GM18868 (cell line): Measurements from ENCODE around the gene FAM156A.
"Not testable (repeated sequence)": the region's sequence is repeated elsewhere in the genome, so short reads cannot be mapped to it uniquely, and the experiment has no call there.

ENCODE experiments used
- ATAC-seq: cut with Tn5 transposase; IDR thresholded peaks from one replicate; pipeline ENCODE4 v1.9.1; 2021; ENCODE audit warnings: mild to moderate bottlenecking, moderate library complexity; ENCODE audit not compliant: unreplicated experiment

FAM156A gene

DNA sequence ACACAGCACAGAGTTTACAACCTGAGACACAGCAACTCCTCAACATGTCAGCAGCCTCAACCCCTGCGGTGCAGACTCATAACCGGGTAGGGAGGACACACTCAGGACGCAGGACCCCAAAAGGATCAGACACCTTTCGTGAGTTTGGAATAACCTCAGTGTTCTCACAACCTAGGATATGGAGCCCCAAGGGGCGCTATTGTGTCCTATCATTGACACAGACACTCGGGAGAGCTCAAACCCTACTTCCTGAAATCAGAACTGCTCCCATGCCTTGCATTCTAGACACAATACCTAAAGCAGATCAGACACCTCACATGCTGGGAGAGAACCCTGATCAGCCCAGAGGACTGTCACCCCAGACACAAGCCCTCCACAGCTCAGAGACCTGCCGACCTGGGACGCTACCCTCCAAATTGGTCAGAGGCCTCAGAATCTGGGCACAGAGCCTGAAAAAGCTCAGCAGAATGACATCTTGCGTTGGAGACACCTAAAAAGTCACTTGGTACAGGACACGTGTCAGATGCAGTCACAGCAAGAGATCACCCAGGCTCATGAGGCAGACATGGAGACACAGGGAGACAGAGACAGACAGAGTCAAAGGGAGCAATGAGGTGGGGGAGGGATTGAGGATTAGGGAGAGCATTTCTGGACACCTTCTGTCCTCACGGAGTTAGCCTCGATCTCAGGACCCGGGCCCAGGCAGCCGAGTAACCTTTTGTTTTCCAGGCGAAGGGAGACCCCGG, 8.8 kb upstream of the FAM156A start:
- not testable (repeated sequence) for ATAC-seq

DNA sequence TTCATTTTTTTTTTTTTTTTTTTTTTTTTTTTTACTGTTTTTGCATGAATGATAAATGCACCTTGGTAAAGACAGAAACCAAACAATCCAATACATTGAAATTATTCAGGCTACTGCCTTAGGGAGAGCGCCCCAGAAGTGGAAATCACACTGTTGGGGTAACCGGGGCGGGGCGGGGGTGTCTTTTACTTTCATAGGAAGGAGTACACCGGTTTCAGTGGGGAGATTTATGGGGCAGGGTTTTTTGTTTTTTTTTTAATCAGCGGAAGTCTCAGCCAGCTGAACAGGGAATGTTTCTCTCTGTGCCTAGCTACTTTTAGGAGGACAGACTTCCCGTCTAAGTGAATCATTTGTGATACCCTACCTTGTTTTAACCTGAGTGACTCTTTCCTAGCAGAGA, 643 bp upstream of the FAM156A start:
- ATAC-seq = peak; percentile 28

DNA sequence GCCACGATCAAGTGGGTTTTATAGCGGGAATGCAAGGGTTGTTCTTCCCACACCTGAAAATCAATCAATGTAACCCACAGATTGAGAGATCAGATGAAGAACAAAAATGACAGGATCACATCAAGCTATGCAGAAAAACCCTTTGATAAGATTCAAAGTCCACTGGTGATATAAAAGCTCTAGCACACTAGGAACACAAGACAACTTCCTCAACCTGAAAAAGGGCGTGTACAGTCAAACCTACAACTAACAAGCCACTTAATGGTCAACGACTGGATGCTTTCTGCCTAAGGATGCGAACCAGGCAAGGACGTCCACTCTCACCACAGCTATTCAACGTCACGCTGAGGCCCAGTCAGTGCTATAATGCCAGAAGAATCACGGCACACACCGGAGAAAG, 8.4 kb downstream of the FAM156A start:
- not testable (repeated sequence) for ATAC-seq

DNA sequence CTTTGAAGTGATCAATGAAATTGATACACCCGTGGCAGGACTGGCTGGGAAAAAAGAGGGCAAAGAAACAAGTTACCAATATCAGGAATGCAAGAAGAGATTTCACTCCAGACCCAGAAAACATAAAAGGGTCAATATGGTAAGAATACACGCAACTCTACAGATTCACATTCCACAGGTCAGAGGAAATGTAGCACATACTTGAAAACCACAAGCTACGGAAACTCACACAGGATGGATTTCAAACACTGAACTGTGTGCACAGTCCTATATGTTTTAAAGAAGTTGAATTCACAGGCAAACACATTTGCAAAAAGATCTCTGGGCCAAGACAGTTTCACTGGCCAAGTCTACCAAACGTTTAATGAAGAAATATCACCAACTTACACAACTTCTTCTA, 9.0 kb downstream of the FAM156A start:
- ATAC-seq = not testable (repeated sequence)

DNA sequence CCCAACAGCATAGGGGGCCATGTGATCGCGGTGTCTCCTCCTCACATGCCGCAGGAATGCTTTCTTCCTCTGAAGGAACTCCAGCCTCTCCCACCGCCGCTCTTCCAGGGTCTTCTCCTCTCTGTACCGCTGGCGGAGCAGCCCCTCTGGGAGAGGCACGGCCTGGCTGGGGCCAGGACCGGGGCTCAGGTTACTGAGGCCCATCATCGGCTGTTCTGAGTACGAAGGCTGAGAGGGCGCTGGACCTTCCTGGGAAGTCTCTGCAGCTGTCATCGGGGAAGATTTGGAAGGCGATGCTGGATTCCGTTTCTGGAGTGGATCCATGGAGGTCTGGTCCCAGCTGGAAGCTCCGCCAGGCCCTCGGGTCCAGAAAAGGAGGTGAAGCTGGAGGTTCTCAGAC, 10.1 kb downstream of the FAM156A start:
- ATAC-seq = not testable (repeated sequence)

DNA sequence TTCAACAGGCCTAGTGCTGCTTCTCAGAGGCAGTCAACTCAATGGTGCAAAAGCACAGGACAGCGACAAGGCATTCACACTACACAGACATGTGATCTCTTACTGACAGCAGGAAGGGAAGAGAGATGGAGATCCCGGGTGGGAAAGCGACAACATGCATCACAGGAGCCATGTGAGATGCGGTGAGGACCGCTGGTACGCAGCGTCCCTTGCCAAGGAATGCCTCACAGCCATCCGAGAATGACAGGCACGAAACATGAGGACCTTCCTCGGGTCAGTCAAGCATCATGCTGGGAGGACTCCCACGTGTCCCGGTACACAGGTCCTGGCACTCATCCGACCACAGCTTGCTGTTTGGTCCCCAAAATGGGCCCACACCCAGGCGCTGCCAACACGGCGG, 10.8 kb downstream of the FAM156A start:
- not testable (repeated sequence) for ATAC-seq

DNA sequence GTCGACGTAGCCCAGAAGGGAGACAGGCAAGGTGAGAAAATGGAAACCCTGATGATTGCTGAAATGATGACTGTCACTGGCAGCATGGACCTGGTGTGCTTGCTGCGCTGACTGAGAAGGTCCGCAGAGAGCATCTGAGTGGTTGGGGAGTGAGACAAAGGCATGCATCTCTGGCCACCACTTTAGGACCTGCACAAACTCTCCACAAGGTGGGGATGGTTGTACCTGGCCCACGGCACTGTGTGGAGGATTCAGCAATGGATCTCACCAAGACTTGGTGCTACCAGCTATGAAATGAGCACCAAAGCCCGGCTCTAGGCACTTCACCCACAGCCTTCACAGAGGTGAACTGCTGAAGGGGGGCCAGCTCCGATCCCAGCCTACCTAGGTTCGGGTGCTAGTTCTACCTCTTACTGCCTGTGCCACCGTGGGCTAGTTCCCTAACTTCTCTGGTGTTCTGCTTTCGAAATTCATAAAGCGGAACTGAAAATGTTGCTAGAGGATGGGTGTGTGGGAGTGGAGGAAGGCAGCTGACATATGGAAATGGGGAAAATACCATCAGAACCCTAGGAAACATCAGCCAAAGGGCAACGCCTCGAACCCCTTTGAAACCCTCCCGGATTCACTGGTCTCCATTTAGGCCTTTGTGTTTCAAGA, 12.4 kb downstream of the FAM156A start:
- peak; percentile 66 for ATAC-seq

DNA sequence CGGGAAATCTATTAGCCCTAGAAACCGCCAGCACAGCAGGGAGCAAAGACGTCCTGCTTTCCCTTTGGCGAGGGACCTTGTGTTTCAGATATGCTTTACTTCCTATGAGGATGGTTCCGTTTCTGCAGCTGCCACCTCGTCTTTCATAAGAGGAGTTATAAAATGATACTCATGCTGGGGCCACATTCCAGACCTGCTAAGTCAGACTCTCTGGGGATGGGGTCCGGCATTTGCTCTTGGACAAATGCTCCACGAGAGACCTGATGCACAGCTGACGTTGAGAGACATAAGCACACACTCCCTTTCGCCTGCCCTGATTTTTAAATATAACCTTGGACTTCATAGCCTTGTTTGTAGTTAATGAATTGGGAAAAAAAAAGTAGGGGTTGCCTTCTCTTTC, 16.6 kb downstream of the FAM156A start:
- ATAC-seq = not testable (repeated sequence)

DNA sequence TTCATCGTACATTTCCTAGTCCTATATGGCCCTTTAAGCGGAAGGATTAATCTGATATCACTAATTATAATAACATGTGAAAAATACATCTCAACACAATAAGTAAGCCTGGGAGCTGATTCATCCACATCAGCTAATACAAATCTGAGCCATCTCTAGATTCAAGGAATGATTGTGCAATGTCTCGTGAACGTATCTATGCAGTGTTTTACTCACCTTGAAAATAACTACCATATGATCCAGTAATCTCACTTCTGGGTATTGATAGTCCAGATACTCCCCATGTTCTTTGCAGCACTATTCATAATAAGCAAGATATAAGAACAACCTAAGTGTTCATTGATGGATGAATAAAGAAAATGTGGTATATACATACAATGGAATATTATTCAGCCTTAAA, 17.6 kb downstream of the FAM156A start:
- ATAC-seq = not testable (repeated sequence)

DNA sequence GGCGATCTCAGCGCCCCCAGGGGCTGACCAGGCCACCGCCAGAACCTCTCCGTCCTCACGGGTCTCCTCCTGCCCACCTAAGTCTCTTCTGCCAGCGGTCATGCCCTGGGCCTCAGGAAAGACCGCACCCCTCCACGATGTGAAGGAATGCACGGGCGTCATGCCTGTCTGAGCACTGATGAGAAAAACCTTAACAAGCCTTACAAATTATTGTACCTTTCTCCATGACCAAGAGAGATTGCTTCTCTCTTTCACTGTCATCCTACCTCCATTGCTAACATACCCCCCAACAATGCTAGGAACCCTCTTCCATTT, 22.9 kb downstream of the FAM156A start:
- ATAC-seq = not testable (repeated sequence)

DNA sequence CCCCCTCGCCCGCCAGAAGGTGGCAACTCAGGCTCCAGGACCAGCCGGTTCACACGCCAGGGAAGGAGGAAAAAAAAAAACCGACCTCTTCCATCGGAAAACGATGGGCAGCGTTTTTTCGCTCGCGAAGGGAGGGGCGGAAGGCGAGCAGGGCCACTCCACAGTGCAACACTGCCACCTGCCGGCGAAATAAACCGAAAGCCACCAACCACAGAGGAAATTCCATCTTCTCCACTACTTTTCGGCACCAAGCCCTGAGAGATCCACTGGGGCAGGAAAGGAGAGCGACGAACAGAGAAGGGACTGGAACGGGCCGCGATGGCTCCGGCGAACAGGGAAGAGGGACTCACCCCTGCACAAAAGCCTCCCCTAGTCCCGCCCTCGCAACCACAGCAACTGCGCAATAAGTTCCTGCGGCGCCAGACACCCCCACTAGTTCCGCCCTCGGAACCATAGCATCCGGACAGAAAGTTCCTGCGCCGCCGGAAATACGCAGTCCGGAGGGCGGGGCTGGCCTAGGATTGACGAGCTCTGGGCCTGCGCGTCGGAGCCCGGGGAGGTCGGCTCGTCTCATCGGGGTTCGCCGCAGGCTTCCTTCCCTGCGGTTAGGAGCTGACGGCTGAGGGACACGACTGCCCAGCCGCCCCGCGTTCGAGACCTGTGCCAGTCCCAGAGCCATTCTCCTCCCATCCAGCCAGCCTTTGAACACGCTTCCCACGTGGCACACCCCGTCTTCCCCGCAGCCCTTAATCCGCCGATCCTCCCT, 23.4 kb downstream of the FAM156A start:
- ATAC-seq = peak; percentile 92

DNA sequence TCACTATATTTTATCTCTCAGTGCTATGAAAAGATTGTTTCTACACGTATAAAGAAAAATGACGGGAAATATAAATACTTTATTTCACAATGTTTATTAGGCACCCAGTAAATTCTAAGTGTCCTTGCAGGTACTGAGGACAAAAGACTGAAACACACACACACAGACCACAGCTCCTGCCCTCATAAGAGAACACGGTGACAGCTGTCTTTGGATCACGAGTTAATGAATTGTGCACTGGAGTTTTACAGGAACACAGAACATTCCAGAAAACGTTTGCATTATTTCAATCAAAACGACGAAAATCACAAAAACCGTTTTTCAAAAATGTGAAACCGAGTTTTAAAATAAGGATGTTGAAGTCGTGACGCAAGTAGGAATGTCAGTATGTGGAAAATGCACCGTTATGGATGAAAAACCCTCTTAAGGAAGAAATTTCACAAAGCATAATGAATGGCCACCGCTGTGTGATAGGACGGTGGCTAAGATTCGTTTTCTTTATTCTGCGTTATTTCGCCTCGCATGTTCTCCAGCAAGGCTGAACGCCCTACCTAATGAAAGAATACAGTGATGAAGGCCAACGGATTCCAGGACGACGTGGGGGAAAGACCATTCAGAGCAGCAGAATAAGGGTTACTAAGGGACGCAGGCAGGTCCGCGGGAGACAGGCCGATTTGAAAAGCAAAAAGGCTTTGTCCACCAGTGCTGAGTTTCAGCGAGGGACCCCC, 24.2 kb downstream of the FAM156A start:
- ATAC-seq = peak; percentile 17

DNA sequence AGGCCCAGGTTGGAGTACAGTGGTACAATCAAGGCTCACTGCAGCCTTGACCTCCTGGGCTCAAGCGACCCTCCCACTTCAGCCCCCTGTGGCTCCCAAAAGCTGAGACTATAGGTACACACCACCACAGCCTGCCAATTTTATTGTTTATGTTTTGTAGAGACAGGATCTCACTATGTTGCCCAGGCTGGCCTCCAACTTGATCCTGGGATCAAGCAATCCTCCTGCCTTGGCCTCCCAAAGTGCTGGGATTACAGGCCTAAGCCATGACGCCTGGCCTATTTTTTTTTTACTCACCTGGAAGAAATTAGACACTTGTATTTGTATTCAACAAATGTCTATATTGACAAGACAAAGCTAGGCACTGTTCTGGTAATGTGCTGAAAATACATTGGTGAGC, 25.1 kb downstream of the FAM156A start:
- no peak for ATAC-seq

DNA sequence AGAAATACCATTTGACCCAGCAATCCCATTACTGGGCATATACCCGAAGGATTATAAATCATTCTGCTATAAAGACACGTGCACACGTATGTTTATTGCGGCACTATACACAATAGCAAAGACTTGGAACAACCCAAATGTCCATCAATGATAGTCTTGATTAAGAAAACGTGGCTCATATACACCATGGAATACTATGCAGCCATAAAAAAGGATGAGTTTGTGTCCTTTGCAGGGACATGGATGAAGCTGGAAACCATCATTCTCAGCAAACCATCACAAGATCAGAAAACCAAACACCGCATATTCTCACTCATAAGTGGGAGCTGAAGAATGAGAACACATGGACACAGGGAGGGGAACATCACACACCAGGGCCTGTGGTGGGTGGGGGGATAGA, 28.1 kb downstream of the FAM156A start:
- ATAC-seq = not testable (repeated sequence)

DNA sequence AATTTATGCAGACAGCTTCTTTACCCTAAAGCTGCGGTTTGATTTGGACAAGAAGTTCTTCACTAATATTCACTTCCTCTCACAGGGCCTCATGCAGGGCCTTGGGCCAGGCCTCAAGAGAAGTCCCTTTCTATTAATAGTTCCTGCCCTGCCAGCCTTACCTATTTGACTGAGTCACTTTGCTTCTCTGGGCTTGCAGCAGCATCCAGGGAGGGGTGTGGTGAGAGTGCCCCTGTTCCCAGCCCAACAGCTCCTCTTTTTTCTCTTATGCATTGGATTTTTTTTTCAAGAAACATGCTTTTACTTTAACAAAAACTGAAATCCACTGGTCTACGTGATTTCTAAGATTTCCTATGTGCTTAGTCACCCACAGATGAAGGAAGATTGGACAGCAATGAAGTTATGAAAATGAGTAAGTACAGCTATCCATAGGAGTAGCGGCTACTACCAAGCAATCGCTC, 34.5 kb downstream of the FAM156A start:
- ATAC-seq = peak; percentile 61

DNA sequence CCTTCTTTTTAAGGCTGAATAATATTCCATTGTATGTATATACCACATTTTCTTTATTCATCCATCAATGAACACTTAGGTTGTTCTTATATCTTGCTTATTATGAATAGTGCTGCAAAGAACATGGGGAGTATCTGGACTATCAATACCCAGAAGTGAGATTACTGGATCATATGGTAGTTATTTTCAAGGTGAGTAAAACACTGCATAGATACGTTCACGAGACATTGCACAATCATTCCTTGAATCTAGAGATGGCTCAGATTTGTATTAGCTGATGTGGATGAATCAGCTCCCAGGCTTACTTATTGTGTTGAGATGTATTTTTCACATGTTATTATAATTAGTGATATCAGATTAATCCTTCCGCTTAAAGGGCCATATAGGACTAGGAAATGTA, 43.6 kb downstream of the FAM156A start:
- not testable (repeated sequence) for ATAC-seq

DNA sequence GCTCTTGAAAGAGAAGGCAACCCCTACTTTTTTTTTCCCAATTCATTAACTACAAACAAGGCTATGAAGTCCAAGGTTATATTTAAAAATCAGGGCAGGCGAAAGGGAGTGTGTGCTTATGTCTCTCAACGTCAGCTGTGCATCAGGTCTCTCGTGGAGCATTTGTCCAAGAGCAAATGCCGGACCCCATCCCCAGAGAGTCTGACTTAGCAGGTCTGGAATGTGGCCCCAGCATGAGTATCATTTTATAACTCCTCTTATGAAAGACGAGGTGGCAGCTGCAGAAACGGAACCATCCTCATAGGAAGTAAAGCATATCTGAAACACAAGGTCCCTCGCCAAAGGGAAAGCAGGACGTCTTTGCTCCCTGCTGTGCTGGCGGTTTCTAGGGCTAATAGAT, 44.6 kb downstream of the FAM156A start:
- not testable (repeated sequence) for ATAC-seq

DNA sequence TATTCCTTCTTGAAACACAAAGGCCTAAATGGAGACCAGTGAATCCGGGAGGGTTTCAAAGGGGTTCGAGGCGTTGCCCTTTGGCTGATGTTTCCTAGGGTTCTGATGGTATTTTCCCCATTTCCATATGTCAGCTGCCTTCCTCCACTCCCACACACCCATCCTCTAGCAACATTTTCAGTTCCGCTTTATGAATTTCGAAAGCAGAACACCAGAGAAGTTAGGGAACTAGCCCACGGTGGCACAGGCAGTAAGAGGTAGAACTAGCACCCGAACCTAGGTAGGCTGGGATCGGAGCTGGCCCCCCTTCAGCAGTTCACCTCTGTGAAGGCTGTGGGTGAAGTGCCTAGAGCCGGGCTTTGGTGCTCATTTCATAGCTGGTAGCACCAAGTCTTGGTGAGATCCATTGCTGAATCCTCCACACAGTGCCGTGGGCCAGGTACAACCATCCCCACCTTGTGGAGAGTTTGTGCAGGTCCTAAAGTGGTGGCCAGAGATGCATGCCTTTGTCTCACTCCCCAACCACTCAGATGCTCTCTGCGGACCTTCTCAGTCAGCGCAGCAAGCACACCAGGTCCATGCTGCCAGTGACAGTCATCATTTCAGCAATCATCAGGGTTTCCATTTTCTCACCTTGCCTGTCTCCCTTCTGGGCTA, 48.9 kb downstream of the FAM156A start:
- not testable (repeated sequence) for ATAC-seq

DNA sequence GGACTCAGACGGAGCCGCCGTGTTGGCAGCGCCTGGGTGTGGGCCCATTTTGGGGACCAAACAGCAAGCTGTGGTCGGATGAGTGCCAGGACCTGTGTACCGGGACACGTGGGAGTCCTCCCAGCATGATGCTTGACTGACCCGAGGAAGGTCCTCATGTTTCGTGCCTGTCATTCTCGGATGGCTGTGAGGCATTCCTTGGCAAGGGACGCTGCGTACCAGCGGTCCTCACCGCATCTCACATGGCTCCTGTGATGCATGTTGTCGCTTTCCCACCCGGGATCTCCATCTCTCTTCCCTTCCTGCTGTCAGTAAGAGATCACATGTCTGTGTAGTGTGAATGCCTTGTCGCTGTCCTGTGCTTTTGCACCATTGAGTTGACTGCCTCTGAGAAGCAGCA, 50.4 kb downstream of the FAM156A start:
- not testable (repeated sequence) for ATAC-seq

DNA sequence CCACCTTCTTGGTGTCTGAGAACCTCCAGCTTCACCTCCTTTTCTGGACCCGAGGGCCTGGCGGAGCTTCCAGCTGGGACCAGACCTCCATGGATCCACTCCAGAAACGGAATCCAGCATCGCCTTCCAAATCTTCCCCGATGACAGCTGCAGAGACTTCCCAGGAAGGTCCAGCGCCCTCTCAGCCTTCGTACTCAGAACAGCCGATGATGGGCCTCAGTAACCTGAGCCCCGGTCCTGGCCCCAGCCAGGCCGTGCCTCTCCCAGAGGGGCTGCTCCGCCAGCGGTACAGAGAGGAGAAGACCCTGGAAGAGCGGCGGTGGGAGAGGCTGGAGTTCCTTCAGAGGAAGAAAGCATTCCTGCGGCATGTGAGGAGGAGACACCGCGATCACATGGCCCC, 51.2 kb downstream of the FAM156A start:
- ATAC-seq = not testable (repeated sequence)

DNA sequence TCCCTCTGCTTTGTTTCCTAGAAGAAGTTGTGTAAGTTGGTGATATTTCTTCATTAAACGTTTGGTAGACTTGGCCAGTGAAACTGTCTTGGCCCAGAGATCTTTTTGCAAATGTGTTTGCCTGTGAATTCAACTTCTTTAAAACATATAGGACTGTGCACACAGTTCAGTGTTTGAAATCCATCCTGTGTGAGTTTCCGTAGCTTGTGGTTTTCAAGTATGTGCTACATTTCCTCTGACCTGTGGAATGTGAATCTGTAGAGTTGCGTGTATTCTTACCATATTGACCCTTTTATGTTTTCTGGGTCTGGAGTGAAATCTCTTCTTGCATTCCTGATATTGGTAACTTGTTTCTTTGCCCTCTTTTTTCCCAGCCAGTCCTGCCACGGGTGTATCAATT, 52.2 kb downstream of the FAM156A start:
- ATAC-seq = not testable (repeated sequence)
